Measurements from ENCODE around the gene MYBPC2.
A peak's percentile ranks its signal among the peaks of the same experiment; 100 is the strongest.
"Not testable (repeated sequence)": the region's sequence is repeated elsewhere in the genome, so short reads cannot be mapped to it uniquely, and the experiment has no call there.

MYBPC2 gene

DNA sequence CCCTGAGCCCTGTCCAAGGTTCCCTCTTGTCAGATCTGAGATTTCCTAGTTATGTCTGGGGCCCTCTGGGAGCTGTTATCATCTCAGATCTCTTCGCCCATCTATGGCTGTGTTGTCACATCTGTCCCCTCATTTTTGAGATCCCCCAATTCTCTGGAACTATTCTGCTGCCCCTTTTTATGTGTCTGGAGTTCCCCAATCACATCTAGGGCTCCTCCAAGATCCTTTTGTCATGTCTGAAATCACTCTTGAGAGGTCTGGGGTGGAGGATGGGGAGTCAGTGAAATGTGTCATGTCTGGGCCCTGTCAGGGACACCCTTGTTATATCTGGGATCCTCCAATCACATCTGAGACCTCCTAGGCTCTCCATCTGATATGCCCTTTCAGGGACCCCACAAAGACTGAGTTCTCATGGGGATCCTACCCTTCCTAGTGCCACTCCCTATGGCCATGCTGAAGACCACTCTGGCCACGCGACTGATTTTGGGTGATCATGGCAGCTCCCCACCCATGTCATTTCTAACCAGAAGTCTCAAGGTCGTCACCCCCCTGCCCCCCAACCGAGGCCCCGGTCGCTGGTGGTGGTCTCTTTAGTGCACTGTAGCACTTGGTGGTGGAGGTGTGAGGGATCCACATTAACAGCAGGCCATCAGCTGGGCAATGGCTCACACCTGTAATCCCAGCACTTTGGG, 3.8 kb upstream of the MYBPC2 start:
- no peak for DNase-seq

DNA sequence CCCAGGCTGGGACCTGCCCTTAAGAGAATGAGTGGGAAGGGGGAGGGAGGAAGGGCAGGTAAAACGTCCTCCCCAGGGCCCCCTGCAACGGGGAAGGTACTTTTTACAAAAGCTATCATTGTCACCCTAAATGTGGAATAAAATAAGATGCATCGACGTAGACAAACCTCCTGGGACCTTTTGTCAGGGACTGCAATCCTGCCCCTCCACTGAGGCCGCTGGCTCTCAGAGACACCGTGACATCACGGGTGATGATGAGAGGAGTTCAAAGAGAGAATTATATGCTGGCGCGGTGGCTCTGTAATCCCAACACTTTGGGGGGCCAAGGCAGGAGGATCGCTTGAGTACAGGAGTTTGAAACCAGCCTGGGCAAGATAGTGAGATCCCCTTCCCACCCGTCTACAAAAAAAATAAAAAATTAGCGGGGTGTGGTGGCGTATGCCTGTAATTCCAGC, 1.8 kb upstream of the MYBPC2 start:
- DNase-seq = no peak

DNA sequence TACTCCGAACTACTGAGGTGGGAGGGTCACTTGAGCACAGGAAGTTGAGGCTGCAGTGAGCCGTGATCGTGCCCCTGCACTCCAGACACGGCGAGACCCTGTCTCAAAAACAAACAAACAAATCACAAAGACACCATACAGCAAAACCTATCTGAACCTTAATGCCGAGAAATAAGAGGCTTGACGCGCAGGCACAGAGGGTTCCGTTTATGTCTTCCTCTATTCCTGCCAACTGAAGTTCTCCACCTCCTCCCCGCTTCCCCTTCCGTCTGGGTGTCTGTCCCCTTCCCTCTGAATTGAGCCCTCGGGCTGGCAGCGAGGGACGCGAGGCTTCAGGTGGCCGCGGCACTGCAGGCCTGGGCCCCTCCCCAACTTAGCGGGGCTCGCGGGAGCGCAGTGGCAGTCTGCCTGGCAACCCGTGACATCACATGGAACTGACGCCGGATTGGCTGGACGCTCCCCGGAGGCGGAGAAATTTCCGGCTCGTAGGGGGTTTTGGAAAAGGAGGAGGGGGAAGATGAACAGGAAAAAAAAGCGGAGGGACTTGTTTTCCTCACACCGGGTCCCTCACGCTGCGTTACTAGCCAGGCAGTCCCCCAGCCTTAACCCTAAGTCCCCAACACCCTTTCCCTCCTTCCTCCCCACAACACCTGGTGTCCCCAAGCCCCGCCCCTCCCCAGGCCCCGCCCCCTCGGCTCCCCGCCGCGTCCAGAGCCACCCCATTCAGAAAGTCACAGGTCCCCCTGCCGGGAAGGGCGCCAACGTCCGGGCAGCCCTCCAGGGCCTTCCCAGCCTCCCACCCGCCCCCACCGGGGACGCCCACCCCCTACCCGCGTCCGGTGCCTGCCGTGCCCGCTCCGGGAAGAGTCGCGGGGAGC, 1.1 kb upstream of the MYBPC2 start:
- DNase-seq = peak; percentile 64 to 88 (median 77)

DNA sequence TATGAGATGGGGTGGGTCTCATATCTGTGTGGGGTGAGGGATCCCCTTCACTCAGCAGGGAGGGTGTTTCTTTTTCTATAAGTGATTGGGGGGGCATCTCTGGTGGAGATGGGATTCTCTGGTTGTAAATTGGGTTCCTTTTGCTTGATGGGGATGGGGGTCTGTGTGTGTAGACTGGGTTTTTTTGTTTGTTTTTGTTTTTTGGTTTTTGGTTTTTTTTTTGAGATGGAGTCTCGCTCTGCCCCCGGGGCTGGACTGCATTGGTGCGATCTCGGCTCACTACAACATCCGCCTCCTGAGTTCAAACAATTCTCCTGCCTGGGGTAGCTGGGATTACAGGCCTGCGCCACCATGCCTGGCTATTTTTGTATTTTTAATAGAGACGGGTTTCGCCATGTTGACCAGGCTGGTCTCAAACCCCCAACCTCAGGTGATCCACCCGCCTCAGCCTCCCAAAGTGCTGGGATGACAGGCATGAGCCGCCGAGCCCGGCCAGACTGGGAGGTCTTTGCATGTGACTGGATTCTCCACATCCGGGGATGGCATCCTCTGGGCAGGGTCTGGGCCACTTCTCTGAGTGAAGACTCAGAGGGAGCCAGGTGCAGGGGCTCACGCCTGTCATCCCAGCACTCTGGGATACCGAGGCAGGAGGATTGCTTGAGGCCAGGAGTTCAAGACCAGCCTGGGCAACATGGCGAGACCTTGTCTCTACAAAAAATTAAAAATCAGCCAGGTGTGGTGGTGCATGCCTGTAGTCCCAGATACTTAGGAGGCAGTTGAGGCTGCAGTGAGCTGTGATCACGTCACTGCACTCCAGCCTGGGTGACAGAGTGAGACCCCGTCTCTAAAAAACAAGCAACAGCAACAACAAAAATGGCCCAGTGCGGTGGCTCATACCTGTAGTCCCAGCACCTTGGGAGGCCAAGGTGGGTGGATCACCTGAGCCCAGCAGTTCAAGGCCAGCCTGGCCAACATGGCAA, 799 bp downstream of the MYBPC2 start:
- DNase-seq = no peak

DNA sequence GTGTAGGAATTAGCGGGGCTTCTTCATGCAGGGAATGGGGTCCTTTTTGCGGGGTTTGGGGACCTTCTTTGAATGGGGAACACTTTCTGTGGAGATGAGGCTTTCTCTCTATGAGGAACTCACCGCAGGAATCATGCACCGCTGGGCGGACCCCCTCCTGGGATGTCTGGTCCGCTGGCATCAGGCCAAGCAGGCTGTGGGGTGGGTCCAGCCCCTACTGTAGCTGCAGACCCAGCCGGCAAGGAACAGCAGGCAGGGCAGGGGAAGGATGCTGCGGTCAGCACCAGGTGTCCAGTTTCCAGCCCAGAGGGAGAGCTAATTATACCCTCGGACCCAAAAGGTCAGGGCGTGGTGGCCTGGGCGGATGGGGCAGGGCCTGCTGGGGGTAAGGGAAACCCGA, 1.8 kb downstream of the MYBPC2 start:
- DNase-seq = no peak

DNA sequence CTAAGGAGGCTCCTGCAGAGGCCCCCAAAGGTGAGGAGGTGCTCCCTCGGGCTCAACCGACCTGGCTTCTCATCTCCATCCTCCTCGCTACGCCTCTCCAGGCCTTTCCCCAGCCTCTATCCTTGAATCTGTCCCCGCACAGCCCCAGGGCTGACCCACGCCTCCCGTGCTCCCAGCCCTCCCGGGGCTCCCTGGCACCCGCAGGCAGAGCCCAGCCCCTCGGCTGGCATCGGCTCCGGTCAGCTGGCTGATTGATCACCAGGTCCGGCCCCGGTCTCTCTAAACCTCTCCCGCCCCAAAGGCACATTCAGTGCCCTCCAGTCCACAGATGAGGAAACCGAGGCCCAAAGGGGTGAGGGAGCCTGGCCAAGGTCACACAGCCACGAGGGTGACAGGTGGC, 2.5 kb downstream of the MYBPC2 start:
- DNase-seq = no peak

DNA sequence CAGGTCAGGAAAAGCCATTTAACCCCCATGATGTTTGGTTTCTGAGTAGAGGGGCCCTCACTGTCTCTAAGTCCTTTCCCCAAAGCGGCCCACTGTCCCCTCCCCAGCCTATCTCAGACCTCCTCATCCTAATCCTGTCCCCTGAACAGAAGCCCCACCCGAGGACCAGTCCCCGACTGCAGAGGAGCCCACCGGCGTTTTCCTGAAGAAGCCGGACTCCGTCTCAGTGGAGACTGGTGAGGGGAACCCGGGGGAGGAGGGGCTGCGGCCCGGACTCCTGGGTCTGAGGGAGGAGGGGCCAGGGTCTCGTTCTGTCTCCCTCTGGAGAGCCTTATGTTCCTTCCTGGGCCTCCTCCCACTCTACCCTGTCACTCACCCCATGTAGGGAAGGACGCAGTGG, 2.9 kb downstream of the MYBPC2 start:
- DNase-seq = no peak

DNA sequence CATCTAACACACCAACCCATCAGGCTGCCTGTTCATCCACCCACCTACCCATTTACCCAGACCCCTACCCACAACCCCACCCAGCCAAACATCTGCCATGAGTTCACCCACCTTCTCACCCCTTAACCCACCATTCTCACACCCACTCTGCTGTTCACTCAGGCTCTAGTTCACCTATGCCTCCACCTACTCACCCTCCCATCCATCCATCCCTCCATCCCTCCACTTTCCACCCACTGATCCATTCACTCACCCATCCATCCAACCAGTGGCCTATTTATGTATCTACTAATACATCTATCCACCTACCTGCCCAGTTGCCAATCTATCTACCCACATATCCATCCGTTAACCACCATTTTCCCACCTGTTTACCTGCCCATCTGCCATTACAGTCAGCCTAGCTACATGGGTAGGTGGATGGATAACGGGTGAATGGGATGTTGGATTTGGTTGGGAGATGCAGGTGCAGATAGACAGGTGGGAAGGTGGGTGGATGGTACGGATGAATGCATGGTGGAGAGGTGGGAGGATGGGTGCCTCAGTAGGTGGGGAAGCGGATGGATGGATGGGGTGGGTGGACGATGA, 5.3 kb downstream of the MYBPC2 start:
- no peak for DNase-seq

DNA sequence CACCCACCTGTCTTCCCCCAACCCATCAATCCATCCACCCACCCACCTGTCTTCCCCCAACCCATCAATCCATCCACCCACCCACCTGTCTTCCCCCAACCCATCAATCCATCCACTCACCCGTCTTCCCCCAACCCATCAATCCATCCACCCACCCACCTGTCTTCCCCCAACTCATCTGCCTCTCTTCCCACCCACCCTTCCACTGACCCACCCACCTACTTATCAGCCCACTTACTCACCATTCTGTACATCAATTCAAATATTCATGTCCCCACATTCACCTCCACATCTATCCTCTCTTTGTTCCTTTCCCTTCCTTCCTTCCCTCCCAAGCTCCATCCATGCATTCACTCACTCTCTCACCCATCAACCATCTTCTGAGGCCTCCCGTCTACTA, 6.4 kb downstream of the MYBPC2 start:
- not testable (repeated sequence) for DNase-seq

DNA sequence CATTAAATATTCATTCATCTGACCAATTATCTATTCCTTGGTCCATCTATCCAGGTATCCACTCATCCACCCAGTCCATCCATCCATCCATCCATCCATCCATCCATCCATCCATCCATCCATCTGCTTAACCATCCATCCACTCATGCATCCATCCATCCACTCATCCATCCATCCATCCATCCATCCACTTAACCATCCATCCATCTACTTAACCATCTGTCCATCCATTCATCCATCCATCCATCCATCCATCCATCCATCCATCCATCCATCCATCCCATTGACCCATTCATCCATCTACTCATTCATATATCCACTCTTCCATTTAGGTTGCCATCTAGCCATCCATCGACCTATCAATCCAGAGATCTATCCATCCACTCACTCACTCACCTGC, 11.4 kb downstream of the MYBPC2 start:
- DNase-seq = no peak

DNA sequence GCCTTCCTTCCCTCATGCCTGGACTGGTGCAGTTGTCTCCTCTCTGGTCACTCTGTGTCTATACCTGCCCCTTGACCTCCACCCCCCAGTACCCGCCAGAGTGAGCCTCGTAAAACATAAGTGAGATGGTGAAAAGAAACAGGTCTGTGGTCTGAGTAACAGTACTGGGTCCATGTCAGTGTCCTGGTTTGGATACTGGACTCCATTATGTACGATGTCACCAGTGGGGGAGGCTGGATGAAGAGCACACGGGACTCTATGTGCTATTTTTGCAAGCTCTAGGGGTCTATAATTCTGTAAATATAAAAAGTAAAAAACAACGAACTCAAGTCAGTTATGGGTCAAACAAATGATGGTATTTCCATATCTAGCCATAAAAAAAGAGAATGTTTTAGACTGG, 14.4 kb downstream of the MYBPC2 start:
- no peak for DNase-seq

DNA sequence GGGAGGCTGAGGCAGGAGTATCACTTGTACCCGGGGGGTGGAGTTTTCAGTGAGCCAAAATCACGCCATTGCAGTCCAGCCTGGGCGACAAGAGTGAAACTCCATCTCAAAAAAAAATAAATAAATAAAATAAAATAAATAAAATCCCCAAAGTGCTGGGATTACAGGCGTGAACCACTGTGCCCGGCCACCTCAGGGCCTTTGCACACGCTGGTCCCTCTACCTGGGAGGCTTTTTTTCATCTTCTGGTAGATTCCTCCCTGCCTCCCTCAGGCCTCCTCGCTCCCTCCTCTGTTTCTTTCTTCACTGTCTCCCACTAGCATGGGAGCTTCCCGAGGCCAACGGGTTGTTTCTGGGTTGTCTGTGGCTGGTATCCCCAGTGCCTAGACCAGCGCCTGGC, 15.1 kb downstream of the MYBPC2 start:
- DNase-seq = no peak

DNA sequence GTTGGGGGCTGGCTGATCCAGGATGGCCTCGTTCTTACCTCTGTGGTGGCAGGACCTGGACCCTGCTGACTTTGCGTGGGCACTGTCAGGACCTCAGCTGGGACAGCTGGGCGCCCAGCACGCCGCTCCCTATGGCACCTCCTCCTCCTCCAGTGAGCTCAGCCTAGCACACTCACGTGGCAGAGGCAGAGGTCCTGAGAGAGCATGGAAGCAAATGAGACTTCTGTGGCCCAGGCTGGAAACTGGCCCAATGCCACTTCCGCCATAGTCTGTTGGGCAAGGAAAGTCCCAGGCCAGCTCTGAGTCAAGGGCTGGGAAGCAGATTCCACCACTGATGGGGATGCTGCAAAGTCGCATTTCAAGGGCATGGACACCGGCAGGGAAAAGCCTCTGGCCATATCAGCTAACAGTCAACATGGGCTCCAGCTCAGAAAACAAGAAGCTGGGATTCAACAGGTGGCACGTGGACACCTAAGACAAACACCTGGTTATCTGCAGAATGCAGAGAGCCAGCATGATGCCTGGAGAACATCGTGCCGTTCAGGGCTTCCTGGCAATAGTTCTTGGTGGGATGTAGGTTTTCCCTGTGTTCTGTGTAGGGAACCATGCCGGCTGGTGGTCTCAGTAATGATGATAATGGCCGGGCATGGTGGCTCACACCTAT, 16.7 kb downstream of the MYBPC2 start:
- no peak for DNase-seq

DNA sequence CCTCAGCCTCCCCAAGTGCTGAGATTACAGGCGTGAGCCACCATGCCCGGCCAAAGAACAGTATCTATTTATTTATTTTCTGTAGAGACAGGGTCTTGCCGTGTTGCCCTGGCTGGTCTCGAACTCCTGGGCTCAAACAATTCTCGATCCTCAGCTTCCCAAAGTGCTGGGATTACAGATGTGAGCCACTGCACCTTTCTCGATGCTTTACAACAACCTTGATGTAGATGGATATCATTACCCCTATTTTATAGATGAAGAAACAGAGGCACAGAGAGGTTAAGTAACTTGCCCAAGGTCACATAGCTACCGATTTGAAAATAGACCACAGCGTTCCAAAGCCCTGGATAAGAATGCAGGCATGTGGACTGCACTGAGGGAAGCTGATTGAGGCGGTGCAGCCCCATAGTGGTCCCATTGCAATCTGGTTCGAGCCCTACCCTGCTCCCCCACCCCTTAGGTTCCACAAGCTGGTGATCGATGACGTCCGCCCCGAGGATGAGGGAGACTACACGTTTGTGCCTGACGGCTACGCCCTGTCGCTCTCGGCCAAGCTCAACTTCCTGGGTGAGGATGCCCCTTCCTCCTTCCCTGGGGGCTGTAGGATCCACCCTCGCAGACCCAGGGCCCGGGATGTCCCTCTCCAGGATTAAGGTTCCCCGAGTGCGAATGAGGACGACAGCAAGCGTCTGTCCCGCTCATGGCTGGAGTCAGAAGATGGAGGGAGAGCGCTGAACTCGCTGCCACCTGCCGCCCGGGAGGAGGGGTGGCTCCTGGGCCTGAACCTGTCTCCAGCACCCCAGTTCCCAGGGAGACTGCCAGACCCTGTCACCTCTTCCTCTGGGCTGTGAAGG, 17.9 kb downstream of the MYBPC2 start:
- no peak for DNase-seq

DNA sequence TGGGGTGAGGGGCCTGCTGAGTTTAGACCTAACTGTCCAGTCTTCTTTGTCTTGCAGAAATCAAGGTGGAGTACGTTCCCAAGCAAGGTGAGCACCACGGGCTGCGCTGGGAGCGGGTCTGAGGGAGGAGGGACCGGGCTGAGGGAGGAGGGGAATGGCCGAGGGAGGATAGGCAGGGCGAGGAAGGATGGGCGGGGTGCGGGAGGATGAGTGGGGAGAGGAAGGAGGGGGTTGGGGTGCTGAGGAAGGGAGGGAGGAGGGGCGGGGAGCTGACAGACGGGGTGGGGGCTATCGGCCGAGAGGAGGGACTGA, 18.5 kb downstream of the MYBPC2 start:
- no peak for DNase-seq

DNA sequence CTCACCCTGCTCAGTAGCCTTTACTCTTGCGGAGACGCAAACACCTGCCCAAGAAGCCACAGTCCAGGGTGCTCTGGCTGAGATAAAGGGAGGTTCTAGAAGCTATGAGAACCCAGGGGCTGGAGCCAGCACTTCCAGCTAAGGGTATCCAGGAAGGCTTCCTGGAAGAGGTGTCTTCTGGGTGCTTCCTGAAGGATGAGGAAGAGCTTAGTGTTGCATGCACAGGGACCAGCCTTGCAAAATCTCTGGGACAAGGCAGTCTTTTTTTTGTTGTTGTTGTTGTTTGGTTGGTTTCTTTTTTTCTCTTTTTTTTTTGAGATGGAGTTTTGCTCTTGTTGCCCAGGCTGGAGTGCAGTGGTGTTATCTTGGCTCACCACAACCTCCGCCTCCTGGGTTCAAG, 20.6 kb downstream of the MYBPC2 start:
- DNase-seq = no peak

DNA sequence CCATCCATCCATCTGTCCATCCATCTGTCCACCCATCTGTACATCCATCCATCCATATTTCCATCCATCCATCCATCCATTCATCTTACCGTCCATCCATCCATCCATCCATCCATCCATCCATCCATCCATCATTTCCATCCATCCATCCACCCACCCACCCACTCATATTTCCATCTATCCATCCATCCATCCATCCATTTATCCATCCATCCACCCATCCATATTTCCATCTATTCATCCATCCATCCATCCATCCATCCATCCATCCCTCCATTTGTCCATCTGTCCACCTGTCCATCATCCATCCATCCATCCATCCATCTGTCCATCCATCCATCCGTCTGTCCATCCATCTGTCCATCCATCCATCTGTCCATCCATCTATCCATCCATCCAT, 23.3 kb downstream of the MYBPC2 start:
- no peak for DNase-seq

DNA sequence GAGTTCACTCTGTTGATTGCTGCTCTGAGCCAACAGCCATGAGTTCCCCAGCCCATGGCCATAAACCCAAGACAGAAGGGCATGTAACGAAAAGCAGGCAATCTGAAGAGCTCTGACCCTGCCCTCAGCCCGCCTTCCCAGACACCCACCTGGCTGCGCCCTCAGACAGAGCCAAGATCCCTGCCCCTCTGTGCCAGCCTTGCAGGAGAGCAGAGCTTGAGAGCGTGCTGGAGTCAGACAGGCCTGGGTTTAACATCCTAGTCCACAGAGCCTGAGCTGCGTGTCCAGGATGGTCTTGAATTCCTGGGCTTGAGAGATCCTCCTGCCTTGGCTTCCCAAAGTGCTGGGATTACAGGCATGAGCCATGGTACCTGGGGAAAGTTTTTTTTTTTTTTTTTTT, 24.6 kb downstream of the MYBPC2 start:
- DNase-seq = no peak

DNA sequence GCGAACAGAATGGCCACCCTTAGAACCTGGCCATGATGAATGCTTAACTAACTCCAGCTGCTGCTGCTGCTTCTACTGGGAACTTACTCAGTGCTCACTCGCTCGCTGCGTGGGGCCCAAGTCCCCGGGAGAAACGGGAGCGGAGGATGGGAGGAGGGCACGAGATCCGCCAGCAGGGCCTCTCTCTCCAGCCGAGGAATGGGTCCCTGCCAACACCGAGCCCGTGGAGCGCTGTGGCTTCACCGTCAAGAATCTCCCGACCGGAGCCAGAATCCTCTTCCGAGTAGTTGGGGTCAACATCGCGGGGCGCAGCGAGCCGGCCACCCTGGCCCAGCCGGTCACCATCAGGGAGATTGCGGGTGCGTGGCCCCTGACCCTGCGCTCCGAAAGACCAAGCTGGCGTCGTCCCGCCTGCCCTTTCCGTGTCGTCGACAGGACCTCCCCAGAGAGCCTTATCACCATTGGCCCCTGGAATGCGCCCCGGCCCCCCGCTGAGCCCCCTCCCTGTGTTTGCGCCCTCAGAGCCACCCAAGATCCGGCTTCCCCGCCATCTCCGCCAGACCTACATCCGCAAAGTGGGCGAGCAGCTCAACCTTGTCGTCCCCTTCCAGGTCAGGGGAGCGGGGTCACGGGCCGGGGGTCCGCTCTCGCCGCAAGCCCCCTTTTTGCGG, 25.8 kb downstream of the MYBPC2 start:
- DNase-seq = no peak

DNA sequence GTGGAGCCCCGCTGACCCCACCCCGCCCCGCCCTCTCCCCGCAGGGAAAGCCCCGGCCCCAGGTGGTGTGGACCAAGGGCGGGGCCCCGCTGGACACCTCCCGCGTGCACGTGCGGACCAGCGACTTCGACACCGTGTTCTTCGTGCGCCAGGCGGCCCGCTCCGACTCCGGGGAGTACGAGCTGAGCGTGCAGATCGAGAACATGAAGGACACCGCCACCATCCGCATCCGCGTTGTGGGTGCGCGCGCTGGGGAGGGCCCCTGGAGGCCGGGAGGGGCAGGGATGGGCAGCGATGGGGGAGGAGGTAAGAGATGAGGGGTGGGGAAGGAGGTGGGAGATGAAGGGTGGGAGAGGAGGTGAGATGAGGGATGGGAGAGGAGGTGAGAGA, 26.4 kb downstream of the MYBPC2 start:
- DNase-seq = no peak

DNA sequence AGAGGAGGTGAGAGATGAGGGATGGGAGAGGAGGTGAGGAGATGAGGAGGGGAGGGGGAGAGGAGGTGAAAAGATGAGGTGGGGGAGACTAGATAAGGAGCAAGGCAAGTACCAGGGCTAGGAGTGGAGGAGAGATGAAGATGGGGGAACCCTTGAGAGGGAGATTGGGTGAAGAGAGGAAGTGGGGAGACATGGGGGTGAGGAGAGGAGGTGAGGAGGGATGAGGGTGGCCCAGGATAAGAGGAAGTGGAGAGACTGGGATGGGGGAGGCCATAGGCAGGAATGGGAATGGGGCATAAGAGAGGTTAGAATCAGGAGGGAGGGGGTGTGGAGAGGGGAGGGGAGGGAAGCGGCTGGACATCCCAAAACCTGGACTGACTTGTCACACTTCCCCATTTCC, 26.9 kb downstream of the MYBPC2 start:
- no peak for DNase-seq
